Activated T-cell treated with anti-CD3 and anti-CD28 coated beads for 48 hours (primary cell): ENCODE measurements around the gene ZNF367.

Experiments
- DNase-seq: peaks from one replicate; pipeline ENCODE4 v3.0.0-alpha.2; 2020; ENCODE audit warnings: low read depth

The ZNF367 gene

GRCh38 chr9:96418083-96418919, at the start of gene ZNF367:
ZNF367 (minus strand) TSS chr9:96418370; CDS start chr9:96418032, 338 bp downstream.
- DNase-seq = peak; percentile 94

DNA sequence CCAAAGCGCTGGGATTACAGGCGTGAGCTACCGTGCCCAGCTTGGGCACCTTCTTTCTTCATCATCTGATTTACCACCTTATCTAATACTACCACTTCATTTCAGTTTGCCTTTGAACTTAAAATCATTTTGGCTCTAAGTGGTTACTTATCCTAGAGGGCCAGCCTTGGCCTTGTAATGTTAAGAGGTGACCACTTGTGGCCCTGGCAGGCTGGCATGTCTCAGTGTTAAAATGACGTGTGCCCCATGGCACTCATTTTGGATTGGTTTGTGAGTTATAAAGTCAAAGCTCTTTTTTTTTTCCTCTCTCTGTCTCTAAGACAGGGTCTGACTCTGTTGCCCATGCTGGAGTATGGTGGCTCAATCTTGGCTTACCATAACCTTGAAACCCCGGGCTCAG, 49.6 kb upstream of the ZNF367 start:
- DNase-seq = no peak

DNA sequence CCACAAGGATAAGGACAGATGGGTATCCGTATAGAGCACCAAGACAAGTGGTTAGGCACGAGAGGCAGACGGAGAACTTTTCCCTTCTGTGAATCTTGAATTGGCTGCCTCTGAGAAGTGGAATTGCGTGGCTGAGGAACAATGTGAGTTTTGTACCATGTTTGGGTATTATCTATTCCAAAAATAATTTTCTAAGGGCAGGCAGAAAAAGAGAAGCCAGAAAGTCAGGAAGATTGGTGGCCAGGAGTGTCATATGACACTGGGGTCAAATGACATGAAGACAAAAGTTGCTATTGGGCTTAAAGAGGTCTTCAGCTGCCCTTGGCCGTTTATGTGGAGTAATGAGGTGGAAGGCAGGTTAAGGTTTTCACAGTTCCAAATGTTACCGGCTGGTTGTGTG, 46.3 kb upstream of the ZNF367 start:
- no peak for DNase-seq

DNA sequence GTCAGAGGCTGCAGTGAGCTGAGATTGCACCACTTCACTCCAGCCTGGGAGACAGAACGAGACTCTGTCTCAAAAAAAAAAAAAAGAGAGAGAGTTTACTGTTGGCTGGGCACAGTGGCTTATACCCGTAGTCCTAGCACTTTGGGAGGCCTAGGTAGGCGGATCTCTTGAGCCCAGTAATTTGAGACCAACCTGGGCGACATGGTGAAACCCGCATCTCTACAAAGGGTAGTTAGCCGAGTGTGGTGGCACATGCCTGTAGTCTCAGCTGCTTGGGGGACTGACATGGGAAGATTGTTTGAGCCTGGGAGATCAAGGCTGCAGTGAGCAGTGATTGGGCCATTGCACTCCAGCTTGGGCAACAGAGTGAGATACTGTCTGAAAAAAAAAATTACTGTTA, 44.4 kb upstream of the ZNF367 start:
- no peak for DNase-seq

GRCh38 chr9:96461336-96461735, 43.2 kb upstream of the ZNF367 start:
- DNase-seq = no peak

DNA sequence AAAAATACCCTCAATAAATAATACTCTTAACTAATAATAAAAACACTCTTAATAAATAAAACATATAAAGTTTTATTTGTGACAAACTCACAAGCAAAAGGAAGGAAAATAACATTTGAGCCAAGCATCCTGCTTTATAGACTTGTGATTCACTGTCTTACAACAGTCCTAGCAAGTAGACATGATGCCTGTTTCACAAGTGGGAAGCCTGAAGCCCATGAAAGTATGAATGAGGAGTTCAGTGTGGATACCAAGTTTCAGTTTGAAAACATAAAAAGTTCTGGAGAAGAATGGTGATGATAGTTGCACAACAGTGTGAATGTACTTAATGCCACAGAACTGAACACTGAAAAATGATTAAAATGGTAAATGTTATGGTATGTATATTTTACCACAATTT, 42.7 kb upstream of the ZNF367 start:
- no peak for DNase-seq

DNA sequence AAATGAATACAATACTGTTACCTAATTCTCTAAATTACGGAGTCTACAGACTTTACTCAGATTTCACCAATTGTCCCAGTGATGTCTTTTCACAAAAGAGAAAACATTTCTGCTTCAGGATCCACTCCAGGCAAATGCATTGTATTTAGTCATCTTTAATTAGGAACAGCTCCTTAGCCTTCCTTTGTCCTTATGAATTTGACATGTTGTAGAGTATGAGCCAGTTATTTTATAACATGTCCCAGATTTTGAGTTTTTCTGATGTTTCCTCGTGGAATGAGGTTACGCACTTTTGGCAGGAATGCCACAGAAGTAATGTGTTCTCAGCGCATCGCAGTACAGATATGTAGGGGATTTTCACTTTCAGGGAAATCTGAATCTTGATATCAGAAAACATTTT, 42.3 kb upstream of the ZNF367 start:
- no peak for DNase-seq

- no peak for DNase-seq
Measured at GRCh38 chr9:96459268-96460007, 41.3 kb upstream of the ZNF367 start.

GRCh38 chr9:96458226-96458625, 40.1 kb upstream of the ZNF367 start:
- no peak for DNase-seq

DNA sequence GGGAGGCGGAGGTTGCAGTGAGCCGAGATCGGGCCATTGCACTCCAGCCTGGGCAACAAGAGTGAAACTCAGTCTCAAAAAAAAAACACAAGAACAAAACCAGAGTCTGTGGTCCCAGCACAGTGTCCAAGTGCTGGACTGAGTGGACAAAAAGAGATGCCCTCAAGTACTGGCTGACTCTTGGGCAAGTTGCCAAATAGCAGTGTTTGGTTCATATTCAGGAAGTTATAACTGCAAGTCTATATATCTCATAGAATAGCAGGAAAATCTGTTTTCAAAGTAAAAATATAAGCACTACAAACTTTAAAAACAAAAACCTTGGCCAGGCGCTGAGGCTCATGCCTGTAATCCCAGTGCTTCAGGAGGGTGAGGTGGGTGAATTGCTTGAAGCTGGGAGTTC, 39.1 kb upstream of the ZNF367 start:
- no peak for DNase-seq

- DNase-seq = no peak
Measured at GRCh38 chr9:96453625-96454024, 35.5 kb upstream of the ZNF367 start.

GRCh38 chr9:96450613-96451528, 32.7 kb upstream of the ZNF367 start:
- DNase-seq = peak; percentile 19

DNA sequence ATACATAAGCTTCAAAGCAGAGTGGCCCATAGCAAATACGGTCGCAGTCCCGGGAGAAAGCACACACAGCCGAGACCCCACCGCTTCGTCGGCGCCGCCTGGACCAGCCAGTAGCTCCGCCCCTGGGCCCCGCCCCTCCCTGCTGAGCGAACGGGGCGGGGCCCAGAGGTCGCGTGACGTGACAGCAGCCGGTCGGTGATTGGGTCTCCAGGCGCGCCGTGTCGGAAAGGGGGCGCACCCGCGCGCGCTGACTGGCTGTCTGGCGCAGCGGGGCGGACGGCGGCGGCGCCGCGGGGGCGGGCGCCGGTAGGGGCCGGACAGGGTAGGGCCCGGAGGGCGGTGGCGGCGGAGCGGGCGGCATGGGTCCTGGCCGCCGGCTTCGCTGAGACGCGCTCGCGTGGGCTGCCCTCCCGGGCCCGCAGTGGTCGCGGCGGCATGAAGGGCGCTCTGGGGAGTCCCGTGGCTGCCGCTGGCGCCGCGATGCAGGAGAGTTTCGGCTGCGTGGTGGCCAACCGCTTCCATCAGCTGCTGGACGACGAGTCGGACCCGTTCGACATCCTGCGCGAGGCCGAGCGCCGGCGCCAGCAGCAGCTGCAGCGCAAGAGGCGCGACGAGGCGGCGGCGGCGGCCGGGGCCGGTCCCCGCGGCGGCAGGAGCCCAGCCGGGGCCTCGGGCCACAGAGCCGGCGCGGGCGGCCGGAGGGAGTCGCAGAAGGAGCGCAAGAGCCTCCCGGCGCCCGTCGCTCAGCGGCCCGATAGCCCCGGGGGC, 31.9 kb upstream of the ZNF367 start, which contains the start of gene HABP4:
Gene HABP4, plus strand, starts transcription at position 325 of the 768 bp plus-strand sequence. Its CDS starts 111 bp downstream, at position 436.
- DNase-seq = peak; percentile 97

DNA sequence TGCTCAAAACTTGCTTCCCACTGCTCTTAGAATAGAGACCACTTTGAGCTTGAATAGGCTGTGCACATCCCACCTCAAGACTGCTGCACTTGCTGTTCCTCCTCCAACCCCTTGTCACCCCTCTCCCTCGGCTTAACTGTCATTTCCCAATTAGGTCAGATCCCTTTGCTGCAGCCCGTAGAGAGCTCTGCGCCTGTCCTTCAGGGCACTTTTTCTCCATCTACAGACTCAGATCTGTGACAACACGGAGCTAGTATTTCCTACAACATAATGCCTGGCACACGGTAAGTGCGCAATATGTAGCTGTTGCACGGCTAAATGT, 31.3 kb upstream of the ZNF367 start:
- peak; percentile 6 for DNase-seq

DNA sequence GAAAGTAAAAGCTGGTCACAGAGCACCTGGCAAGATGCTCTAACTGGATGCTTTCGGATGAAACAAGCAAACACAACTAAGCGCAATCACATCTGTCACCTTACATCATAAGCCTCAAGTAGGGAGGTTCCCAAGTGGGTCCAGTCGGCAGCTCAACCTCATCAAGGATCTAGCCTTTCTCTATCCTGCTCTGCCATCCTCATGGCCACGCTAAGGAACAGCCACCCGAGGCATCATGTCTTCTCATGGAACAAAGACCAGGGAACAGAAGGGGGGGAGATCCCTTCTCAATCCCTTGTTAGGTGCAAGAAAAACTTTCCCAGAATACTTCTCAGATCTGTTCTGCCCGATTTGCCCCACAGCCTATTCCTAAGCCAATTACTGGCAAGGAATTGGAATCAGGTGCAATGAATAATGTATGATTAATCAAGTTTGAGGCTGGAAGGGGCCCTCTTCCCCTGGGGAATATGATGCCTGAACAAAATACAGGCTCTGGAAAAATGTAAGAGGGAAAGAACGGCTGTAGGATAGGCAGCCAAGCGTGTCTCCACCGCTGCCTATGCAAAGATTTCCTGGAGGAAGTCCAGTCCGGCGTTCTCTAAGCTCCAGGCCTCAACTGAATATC, 30.5 kb upstream of the ZNF367 start:
- DNase-seq = no peak

DNA sequence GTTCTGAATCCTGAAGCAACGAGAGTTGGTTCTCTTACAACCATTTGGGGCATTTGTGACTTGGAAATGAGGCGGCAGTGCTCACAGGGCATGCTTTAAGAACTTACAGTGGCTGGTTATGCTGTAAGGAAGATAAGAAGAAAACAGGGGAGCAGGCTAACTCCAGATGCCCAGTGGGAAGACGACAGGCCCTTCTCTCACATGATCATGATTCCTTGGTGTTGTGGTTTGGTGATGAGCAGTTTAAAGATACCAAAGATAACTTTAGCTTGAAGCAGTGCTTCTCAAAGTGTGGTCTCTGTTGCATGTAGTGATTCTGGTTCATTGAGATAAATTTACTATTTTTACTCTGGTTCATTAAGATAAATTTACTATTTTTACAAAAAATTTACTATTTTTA, 29.2 kb upstream of the ZNF367 start:
- DNase-seq = no peak

GRCh38 chr9:96442491-96442890, 24.3 kb upstream of the ZNF367 start:
- no peak for DNase-seq

DNA sequence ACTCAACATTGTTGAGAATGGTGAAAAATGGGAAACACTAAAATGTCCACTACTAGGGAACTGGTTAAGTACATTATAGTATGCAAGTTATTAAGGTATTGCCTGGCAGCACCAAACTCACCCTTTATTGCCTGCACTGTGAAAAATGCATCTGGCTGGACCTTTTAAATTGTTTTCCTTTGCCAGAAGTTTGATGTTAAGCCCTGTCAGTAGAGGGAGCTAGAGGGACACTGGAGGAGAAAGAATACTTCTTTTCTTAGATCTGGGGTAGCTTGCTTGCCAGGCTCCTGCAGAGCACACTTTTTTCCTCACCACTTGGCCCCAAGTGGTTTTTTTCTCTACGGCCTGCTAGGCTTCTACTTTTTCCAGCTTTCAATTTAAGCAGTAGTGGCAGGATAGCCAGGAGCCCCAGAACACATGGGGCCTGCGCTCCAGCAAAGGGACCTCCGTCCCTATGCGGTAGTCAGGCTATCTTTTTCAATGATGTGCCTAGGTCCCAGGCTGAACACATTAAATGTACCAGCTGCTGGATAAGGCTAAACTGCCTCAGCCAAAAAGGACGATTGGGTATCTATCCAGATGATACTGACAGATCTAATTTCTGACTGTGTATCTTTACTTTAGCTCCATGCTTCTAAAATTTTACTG, 23.8 kb upstream of the ZNF367 start:
- no peak for DNase-seq

DNA sequence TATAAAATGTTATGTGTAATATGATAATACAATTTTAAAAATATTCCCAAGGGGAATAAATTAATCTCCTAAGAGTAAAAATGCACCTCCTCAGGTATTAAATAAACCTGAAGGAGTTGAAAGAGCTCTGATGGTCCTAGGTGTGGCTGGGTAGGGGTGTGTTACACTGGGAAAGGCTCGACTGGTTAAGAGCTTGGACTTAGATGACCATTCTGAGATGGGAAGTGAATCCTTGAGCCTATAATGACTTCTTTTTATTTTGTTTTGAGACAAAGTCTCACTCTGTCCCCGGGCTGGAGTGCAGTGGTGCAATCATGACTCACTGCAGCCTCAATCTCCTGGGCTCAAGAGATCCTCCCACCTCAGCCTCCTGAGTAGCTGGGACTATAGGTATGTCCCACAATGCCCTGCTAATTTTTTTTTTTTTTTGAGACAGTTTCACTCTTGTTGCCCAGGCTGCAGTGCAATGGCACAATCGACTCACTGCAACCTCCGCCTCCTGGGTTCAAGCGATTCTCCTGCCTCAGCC, 22.6 kb upstream of the ZNF367 start:
- no peak for DNase-seq

DNA sequence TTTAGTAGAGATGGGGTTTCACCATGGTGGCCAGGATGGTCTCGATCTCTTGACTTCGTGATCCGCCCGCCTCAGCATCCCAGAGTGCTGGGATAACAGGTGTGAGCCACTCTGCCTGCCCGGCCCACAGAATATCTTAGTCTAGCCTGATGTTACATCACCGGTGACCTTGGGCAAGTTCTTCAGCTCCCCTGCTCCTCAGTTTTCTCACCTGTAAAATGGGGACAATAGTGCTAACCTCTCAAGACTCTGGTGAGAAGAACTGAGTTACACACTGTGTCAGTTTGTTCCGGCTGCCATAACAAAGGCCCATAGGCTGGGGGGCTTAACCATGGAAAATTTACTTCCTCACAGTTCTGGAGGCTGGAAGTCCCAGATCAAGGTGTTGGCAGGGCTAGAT, 19.3 kb upstream of the ZNF367 start:
- DNase-seq = no peak
